Measurements from ENCODE around the gene RPUSD1.

DNA sequence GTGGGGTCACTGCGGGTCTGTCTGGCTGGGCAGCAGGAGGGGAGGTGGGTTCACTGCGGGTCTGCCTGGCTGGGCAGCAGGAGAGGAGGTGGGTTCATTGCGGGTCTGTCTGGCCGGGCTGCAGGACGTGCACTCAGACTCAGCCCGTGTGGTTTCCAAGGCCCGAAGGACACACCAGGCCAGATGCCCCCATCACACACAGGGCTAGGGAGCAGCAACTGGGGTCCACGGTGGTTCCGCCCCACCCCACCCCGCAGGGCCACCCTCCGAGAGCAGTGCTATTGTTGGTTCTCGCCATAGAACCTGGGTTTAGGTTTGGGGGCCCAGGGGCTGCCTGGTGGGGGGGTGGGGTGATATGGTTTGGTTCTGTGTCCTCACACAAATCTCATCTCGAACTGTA is 41.5 kb downstream of the RPUSD1 start:
- no peak for TF ChIP-seq CTCF (IDR thresholded peaks at IDR 0.05)
- TF ChIP-seq POLR2A (IDR thresholded peaks at IDR 0.05), result no peak

All from uterus (tissue), 2 donors.